ENCODE results near the gene OSBP2. TPM values are rescaled to one million over a fixed set of nuclear protein-coding genes. Genes with fewer than 3 reads are reported as not detected.

OSBP2 gene
- 1 to 10 TPM; 2.9 to 5.1 TPM for total RNA-seq
- long read RNA-seq, partial matches to known transcripts: 3 of 9 reads
- long read RNA-seq, other reads (novel, unspliced or antisense): 6 of 9 reads

- intact Hi-C loops (cut with DNase I, micrococcal nuclease): no loop called here
- DNase-seq (peak in 1 of 2 donors; percentile 62), ATAC-seq (peak; percentile 73)
Observed at GRCh38 chr22:30694640-30695350, at the start of gene OSBP2. OSBP2 (plus strand) TSS chr22:30694874; CDS start chr22:30694910, 36 bp downstream.

- intact Hi-C loops (cut with DNase I, micrococcal nuclease): no loop called here
- ATAC-seq: no peak
- DNase-seq: no peak
Observed at GRCh38 chr22:30646518-30647160, 48.0 kb upstream of the OSBP2 start.

GRCh38 chr22:30647536-30647935 is 47.1 kb upstream of the OSBP2 start:
- intact Hi-C loops (cut with DNase I, micrococcal nuclease): no loop called here
- ATAC-seq: no peak
- DNase-seq: no peak

GRCh38 chr22:30648825-30649224 is 45.8 kb upstream of the OSBP2 start:
- intact Hi-C loops (cut with DNase I, micrococcal nuclease): no loop called here
- ATAC-seq: no peak
- DNase-seq: no peak

- peak; percentile 70 to 85 for DNase-seq
- intact Hi-C loops (cut with DNase I, micrococcal nuclease): no loop called here
- peak; percentile 88 for ATAC-seq
Observed at GRCh38 chr22:30649430-30650007, 45.2 kb upstream of the OSBP2 start.

- ATAC-seq: peak; percentile 11
- intact Hi-C loops (cut with DNase I, micrococcal nuclease): no loop called here
Observed at GRCh38 chr22:30650508-30651116, 44.1 kb upstream of the OSBP2 start.

GRCh38 chr22:30652852-30653251 is 41.8 kb upstream of the OSBP2 start:
- ATAC-seq (peak; percentile 58), DNase-seq (no peak)
- intact Hi-C loops (cut with DNase I, micrococcal nuclease): no loop called here

More at GRCh38 chr22:30650508-30651116, 44.1 kb upstream of the OSBP2 start:
- DNase-seq: no peak

- DNase-seq: no peak
- intact Hi-C loops (cut with DNase I, micrococcal nuclease): no loop called here
Observed at GRCh38 chr22:30654361-30654760, 40.3 kb upstream of the OSBP2 start.

GRCh38 chr22:30655532-30655931 is 39.1 kb upstream of the OSBP2 start:
- no peak for ATAC-seq
- DNase-seq: no peak
- intact Hi-C loops (cut with DNase I, micrococcal nuclease): no loop called here

More at GRCh38 chr22:30654361-30654760, 40.3 kb upstream of the OSBP2 start:
- ATAC-seq: no peak

GRCh38 chr22:30662040-30662439 is 32.6 kb upstream of the OSBP2 start:
- DNase-seq (no peak), ATAC-seq (no peak)
- intact Hi-C loops (cut with DNase I, micrococcal nuclease): no loop called here

GRCh38 chr22:30664798-30665197 is 29.9 kb upstream of the OSBP2 start:
- DNase-seq (no peak), ATAC-seq (no peak)
- intact Hi-C loops (cut with DNase I, micrococcal nuclease): no loop called here

GRCh38 chr22:30665266-30665665 is 29.4 kb upstream of the OSBP2 start:
- ATAC-seq (peak; percentile 10), DNase-seq (peak in 1 of 2 donors; percentile 57)
- intact Hi-C loops (cut with DNase I, micrococcal nuclease): no loop called here

GRCh38 chr22:30665786-30666185 is 28.9 kb upstream of the OSBP2 start:
- DNase-seq (peak in 1 of 2 donors; percentile 52), ATAC-seq (peak; percentile 34)
- intact Hi-C loops (cut with DNase I, micrococcal nuclease): no loop called here

GRCh38 chr22:30667107-30667493 is 27.6 kb upstream of the OSBP2 start:
- ATAC-seq (peak; percentile 72), DNase-seq (peak; percentile 69 to 72)
- intact Hi-C loops (cut with DNase I, micrococcal nuclease): no loop called here

- peak; percentile 86 for ATAC-seq
Observed at GRCh38 chr22:30667494-30668385, 26.9 kb upstream of the OSBP2 start, which contains the start of gene DUSP18. DUSP18 (minus strand) TSS chr22:30667875; CDS start chr22:30664003, 3,872 bp downstream.

GRCh38 chr22:30668386-30668710 is 26.3 kb upstream of the OSBP2 start:
- ATAC-seq (no peak), DNase-seq (no peak)
- intact Hi-C loops (cut with DNase I, micrococcal nuclease): no loop called here

More at GRCh38 chr22:30667494-30668385, 26.9 kb upstream of the OSBP2 start, which contains the start of gene DUSP18:
- DNase-seq: peak; percentile 94 to 97
- intact Hi-C loops (cut with DNase I, micrococcal nuclease): no loop called here

GRCh38 chr22:30671071-30671470 is 23.6 kb upstream of the OSBP2 start:
- DNase-seq (no peak), ATAC-seq (no peak)
- intact Hi-C loops (cut with DNase I, micrococcal nuclease): no loop called here

- no peak for DNase-seq
- ATAC-seq: peak; percentile 50
- intact Hi-C loops (cut with DNase I, micrococcal nuclease): no loop called here
Observed at GRCh38 chr22:30673136-30673535, 21.5 kb upstream of the OSBP2 start.

All from left colon (tissue), 2 donors.